ENCODE results near the gene TPI1.

DNA sequence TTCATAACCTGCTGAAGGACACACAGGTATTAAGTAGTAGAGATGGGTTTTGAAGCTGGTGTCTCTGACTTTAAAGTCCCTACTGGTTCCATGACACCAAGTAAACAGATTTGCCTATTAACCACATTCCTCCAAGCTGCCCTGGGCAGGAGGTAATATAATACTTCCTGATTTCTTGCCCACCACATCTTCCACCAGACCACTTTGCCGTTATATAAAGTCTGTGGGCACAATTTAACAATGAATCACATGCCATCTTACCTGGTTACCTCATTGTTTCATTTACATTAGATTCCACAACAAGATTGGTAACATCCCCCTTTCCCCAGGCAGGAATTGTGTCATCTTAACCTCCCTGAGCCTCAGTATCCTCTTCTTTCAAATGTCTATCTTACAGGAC lies 36.4 kb downstream of the TPI1 start:
- TF ChIP-seq EZH2 (IDR thresholded peaks at IDR 0.05; ENCODE audit: insufficient read depth, low read length): no peak
- TF ChIP-seq, protein P1, sequence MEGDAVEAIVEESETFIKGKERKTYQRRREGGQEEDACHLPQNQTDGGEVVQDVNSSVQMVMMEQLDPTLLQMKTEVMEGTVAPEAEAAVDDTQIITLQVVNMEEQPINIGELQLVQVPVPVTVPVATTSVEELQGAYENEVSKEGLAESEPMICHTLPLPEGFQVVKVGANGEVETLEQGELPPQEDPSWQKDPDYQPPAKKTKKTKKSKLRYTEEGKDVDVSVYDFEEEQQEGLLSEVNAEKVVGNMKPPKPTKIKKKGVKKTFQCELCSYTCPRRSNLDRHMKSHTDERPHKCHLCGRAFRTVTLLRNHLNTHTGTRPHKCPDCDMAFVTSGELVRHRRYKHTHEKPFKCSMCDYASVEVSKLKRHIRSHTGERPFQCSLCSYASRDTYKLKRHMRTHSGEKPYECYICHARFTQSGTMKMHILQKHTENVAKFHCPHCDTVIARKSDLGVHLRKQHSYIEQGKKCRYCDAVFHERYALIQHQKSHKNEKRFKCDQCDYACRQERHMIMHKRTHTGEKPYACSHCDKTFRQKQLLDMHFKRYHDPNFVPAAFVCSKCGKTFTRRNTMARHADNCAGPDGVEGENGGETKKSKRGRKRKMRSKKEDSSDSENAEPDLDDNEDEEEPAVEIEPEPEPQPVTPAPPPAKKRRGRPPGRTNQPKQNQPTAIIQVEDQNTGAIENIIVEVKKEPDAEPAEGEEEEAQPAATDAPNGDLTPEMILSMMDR (IDR thresholded peaks at IDR 0.05; ENCODE audit: insufficient read depth, low read depth, low read length): no peak

All from astrocyte (in vitro differentiated cells and primary cell).